DND-41 (cell line): ENCODE data around the gene DIP2B.

Experiments
- ATAC-seq: fragments of 200-7000 bp; cut with Tn5 transposase; 3 replicates; pipeline ENCODE4 v1.9.1; 2021; ENCODE audit warnings: low read depth; ENCODE audit not compliant: insufficient read depth
- DNase-seq: peaks from one replicate; pipeline ENCODE4 v3.0.0-alpha.2; 2020
- H2AFZ ChIP-seq: 2 replicates; pipeline ENCODE4 v1.6.0; 2012; ENCODE audit warnings: low read depth, low read length
- H3K27ac ChIP-seq: 2 replicates; pipeline ENCODE4 v1.5.1; 2012; ENCODE audit warnings: low read length, inconsistent platforms
- H3K27me3 ChIP-seq: fragments of 200-600 bp; sonication (generic); 2 replicates; pipeline ENCODE4 v1.6.0; 2012; ENCODE audit warnings: low read length, mild to moderate bottlenecking, inconsistent platforms; ENCODE audit not compliant: insufficient read depth, poor library complexity
- H3K36me3 ChIP-seq: 2 replicates; pipeline ENCODE4 v1.5.1; 2012; ENCODE audit warnings: low read length, inconsistent platforms; ENCODE audit not compliant: insufficient read depth
- H3K4me1 ChIP-seq: 2 replicates; pipeline ENCODE4 v1.5.1; 2012; ENCODE audit warnings: mild to moderate bottlenecking, low read length; ENCODE audit not compliant: insufficient read depth
- H3K4me2 ChIP-seq: 2 replicates; pipeline ENCODE4 v1.6.0; 2012; ENCODE audit warnings: mild to moderate bottlenecking, moderate library complexity, low read length, inconsistent platforms; ENCODE audit not compliant: insufficient read depth
- H3K4me3 ChIP-seq, 2 experiments: fragments of 200-600 bp in 1 of 2; shearing (Covaris generic) in 1 of 2; 2 replicates each; pipeline ENCODE4 v1.5.1; 2012 to 2016; ENCODE audit warnings: inconsistent platforms in 2 of 2, low read length in 2 of 2, mild to moderate bottlenecking in 2 of 2, low read depth in 1 of 2, moderate library complexity in 1 of 2
- H3K79me2 ChIP-seq: 2 replicates; pipeline ENCODE4 v1.6.0; 2012; ENCODE audit warnings: low read length, inconsistent platforms; ENCODE audit not compliant: insufficient read depth
- H3K9ac ChIP-seq: 2 replicates; pipeline ENCODE4 v1.6.0; 2012; ENCODE audit warnings: low read depth, mild to moderate bottlenecking, inconsistent platforms, low read length, moderate library complexity
- H3K9me3 ChIP-seq: 2 replicates; pipeline ENCODE4 v1.5.1; 2012; ENCODE audit warnings: low read length, moderate library complexity, mild to moderate bottlenecking, inconsistent platforms; ENCODE audit not compliant: insufficient read depth, severe bottlenecking
- H4K20me1 ChIP-seq: 2 replicates; pipeline ENCODE4 v1.6.0; 2012; ENCODE audit warnings: low read length; ENCODE audit not compliant: insufficient read depth
- CTCF ChIP-seq: IDR thresholded peaks from 2 replicates; pipeline ENCODE4 v1.5.1; 2012; ENCODE audit warnings: borderline replicate concordance, low read length, moderate library complexity, mild to moderate bottlenecking; ENCODE audit not compliant: poor library complexity, severe bottlenecking; ENCODE audit errors: extremely low read depth
- EZH2 ChIP-seq: IDR thresholded peaks from 3 replicates; pipeline ENCODE4 v1.6.1; 2012; ENCODE audit warnings: borderline replicate concordance, low read depth, mild to moderate bottlenecking, moderate library complexity, low read length, inconsistent platforms; ENCODE audit not compliant: severe bottlenecking

Gene DIP2B

GRCh38 chr12:50633955-50634354, 129.2 kb downstream of the DIP2B start:
- DNase-seq (no peak), ATAC-seq (no peak)
- Histone ChIP-seq H3K27me3 (no peaks in the 10 kb centered on the region), H4K20me1 (no peaks in the 10 kb centered on the region), H3K27ac (no peak overlapping the region), H2AFZ (no peak overlapping the region), H3K4me3 (no peak overlapping the region), H3K9ac (no peak overlapping the region), H3K36me3 (peaks cover 12% of the 10 kb centered on the region; the same call in 1 of the 2 replicates), H3K79me2 (peaks cover 7% of the 10 kb centered on the region), H3K4me2 (no peak overlapping the region), H3K4me1 (peaks cover 2% of the 10 kb centered on the region; the same call in 1 of the 2 replicates), H3K9me3 (no peaks in the 10 kb centered on the region)
- no peak for TF ChIP-seq CTCF
- TF ChIP-seq EZH2: no peak

- peaks cover 12% of the 10 kb centered on the region; the same call in 1 of the 2 replicates for H3K36me3 ChIP-seq
- DNase-seq (no peak), ATAC-seq (no peak)
- no peak for TF ChIP-seq CTCF
- TF ChIP-seq EZH2: no peak
- no peak overlapping the region for H3K4me2 ChIP-seq
- no peak overlapping the region for H2AFZ ChIP-seq
- no peaks in the 10 kb centered on the region for H3K27me3 ChIP-seq
- H4K20me1 ChIP-seq: no peaks in the 10 kb centered on the region
- no peak overlapping the region for H3K9ac ChIP-seq
- no peak overlapping the region for H3K4me3 ChIP-seq
- peaks cover 11% of the 10 kb centered on the region for H3K79me2 ChIP-seq
- H3K27ac ChIP-seq: no peak overlapping the region
- no peaks in the 10 kb centered on the region for H3K9me3 ChIP-seq
- peaks cover 2% of the 10 kb centered on the region; the same call in 1 of the 2 replicates for H3K4me1 ChIP-seq
These were observed 129.6 kb downstream of the DIP2B start for GRCh38 chr12:50634379-50634778.

- 0 out of 2 replicates have a peak, but pooled peaks cover 2% of the 10 kb centered on the region for H4K20me1 ChIP-seq
- no peak overlapping the region for H3K9ac ChIP-seq
- no peaks in the 10 kb centered on the region for H3K27me3 ChIP-seq
- TF ChIP-seq CTCF: no peak
- no peak for TF ChIP-seq EZH2
- H2AFZ ChIP-seq: no peak overlapping the region
- H3K36me3 ChIP-seq: peaks cover 12% of the 10 kb centered on the region; the same call in 1 of the 2 replicates
- no peak overlapping the region for H3K4me2 ChIP-seq
- no peak overlapping the region for H3K27ac ChIP-seq
- H3K9me3 ChIP-seq: no peaks in the 10 kb centered on the region
- H3K4me1 ChIP-seq: peaks cover 2% of the 10 kb centered on the region; the same call in 1 of the 2 replicates
- DNase-seq (peak; percentile 44), ATAC-seq (peak; percentile 80)
- peaks cover 11% of the 10 kb centered on the region for H3K79me2 ChIP-seq
- no peak overlapping the region for H3K4me3 ChIP-seq
These were observed 130.6 kb downstream of the DIP2B start for GRCh38 chr12:50635364-50635763.

- Histone ChIP-seq H3K27me3 (no peaks in the 10 kb centered on the region), H3K9me3 (no peaks in the 10 kb centered on the region), H3K4me3 (no peak overlapping the region), H2AFZ (no peak overlapping the region), H4K20me1 (0 out of 2 replicates have a peak, but pooled peaks cover 2% of the 10 kb centered on the region), H3K4me2 (no peak overlapping the region), H3K27ac (no peak overlapping the region), H3K36me3 (peaks cover 15% of the 10 kb centered on the region), H3K4me1 (peaks cover 2% of the 10 kb centered on the region; the same call in 1 of the 2 replicates), H3K79me2 (peaks cover 11% of the 10 kb centered on the region), H3K9ac (no peak overlapping the region)
- TF ChIP-seq CTCF: no peak
- TF ChIP-seq EZH2: no peak
- ATAC-seq: no peak
- no peak for DNase-seq
These were observed 131.1 kb downstream of the DIP2B start for GRCh38 chr12:50635857-50636256.
